K562 (cell line): ENCODE data around the gene NPAS3. TPM values are rescaled to one million over a fixed set of nuclear protein-coding genes. Genes with fewer than 3 reads are reported as not detected.

Experiments
- ATAC-seq: fragments of 200-7000 bp; cut with Tn5 transposase; 3 replicates; pipeline ENCODE4 v1.9.1; 2020; ENCODE audit warnings: moderate library complexity
- BruUV-seq: library from RNA; stranded (reverse); fragments of 400-500 nt; replicated peaks from 2 replicates; lab custom pipeline; 2021; lab: Mats Ljungman, UMichigan
- CTCF ChIA-PET: fragments of 300-600 bp; formaldehyde crosslinking; extraction: SDS; loops from one replicate; lab custom pipeline; 2021; ENCODE audit warnings: low intra/inter-chr PET ratio; lab: Yijun Ruan, JAX
- POLR2A ChIA-PET: fragments of 300-600, 350-650 bp; sonication (Branson Sonifier 250); formaldehyde crosslinking; extraction: SDS; loops from one replicate; lab custom pipeline; 2021; ENCODE audit warnings: antibody characterized with exemption, inconsistent platforms; lab: Yijun Ruan, JAX
- DNase-seq, 4 experiments: peaks; one replicate each; pipeline versions ENCODE4 v3.0.0 to v3.0.0-alpha.2; 2011 to 2018; ENCODE audit warnings: low spot score in 3 of 4, mixed read lengths in 3 of 4; ENCODE audit errors: extremely low read depth in 1 of 4
- FAIRE-seq: peaks from 2 replicates; lab custom pipeline; 2011; peaks lifted over from hg19 to GRCh38; lab: Jason Lieb, UNC
- H2AFZ ChIP-seq: 2 replicates; pipeline ENCODE4 v1.6.0; 2011; ENCODE audit warnings: low read depth, low read length, control low read depth, inconsistent platforms
- H3K27ac ChIP-seq: fragments of 200-600 bp; 3 replicates; pipeline ENCODE4 v1.8.0; 2011; ENCODE audit warnings: low read depth, mild to moderate bottlenecking, control low read depth, inconsistent platforms, low read length, moderate library complexity, mixed read lengths; ENCODE audit errors: extremely low read depth
- H3K27me3 ChIP-seq, 2 experiments: fragments of 300-600 bp in 1 of 2; 2 replicates in 1 of 2; 3 replicates in 1 of 2; pipeline versions ENCODE4 v1.6.0 to v1.8.0; 2011; ENCODE audit warnings: inconsistent platforms in 2 of 2, low read length in 2 of 2, mild to moderate bottlenecking in 1 of 2, mixed read lengths in 1 of 2, moderate library complexity in 1 of 2; ENCODE audit not compliant: control insufficient read depth in 2 of 2, insufficient read depth in 2 of 2
- H3K36me3 ChIP-seq: fragments of 300-600 bp; 3 replicates; pipeline ENCODE4 v1.8.0; 2011; ENCODE audit warnings: mild to moderate bottlenecking, low read length, inconsistent platforms; ENCODE audit not compliant: control insufficient read depth, insufficient read depth
- H3K4me1 ChIP-seq, 2 experiments: fragments of 200-600 bp in 1 of 2; replicated peaks in 1 of 2; 2 replicates in 1 of 2; 3 replicates in 1 of 2; pipeline versions ENCODE4 v1.5.1 to v1.8.0; 2011; ENCODE audit warnings: inconsistent platforms in 2 of 2, low read length in 2 of 2, mild to moderate bottlenecking in 1 of 2, mixed read lengths in 1 of 2, moderate library complexity in 1 of 2; ENCODE audit not compliant: control insufficient read depth in 2 of 2, insufficient read depth in 2 of 2
- H3K4me2 ChIP-seq: 2 replicates; pipeline ENCODE4 v1.6.1; 2011; ENCODE audit warnings: low read length, control low read depth, inconsistent platforms, mixed read lengths; ENCODE audit not compliant: insufficient read depth
- H3K4me3 ChIP-seq: fragments of 200-600 bp; sonication (generic), shearing (Covaris generic); 2 replicates; pipeline ENCODE4 v1.5.1; 2016; ENCODE audit warnings: control low read depth, inconsistent platforms
- H3K79me2 ChIP-seq: fragments of 200-600 bp; 3 replicates; pipeline ENCODE4 v1.8.0; 2011; ENCODE audit warnings: low read length, inconsistent platforms; ENCODE audit not compliant: control insufficient read depth, insufficient read depth
- H3K9ac ChIP-seq, 2 experiments: 2 replicates each; pipeline versions ENCODE4 v1.6.0 to v1.6.1; 2011; ENCODE audit warnings: low read depth in 2 of 2, low read length in 2 of 2, control low read depth in 1 of 2, inconsistent platforms in 1 of 2, mild to moderate bottlenecking in 1 of 2, mixed read lengths in 1 of 2; ENCODE audit not compliant: insufficient read depth in 1 of 2
- H3K9me1 ChIP-seq: one replicate; pipeline ENCODE4 v1.6.0; 2011; ENCODE audit warnings: inconsistent platforms, mild to moderate bottlenecking, low read length, moderate library complexity; ENCODE audit not compliant: control insufficient read depth, insufficient read depth
- H3K9me3 ChIP-seq: replicated peaks from 2 replicates; pipeline ENCODE4 v1.5.1; 2011; ENCODE audit warnings: low read depth, low read length, inconsistent platforms; ENCODE audit not compliant: control insufficient read depth, insufficient read depth
- H4K20me1 ChIP-seq: replicated peaks from 2 replicates; pipeline ENCODE4 v1.6.1; 2011; ENCODE audit warnings: low read length, inconsistent platforms, mixed read lengths; ENCODE audit not compliant: control insufficient read depth, insufficient read depth
- SMAD2 ChIP-seq: fragments of 150-350 bp; IDR thresholded peaks from 2 replicates; pipeline ENCODE4 v1.6.1; 2014; ENCODE audit warnings: low read depth, mild to moderate bottlenecking, low read length
- SNIP1 ChIP-seq: fragments of 450-650 bp; IDR thresholded peaks from 2 replicates; pipeline ENCODE4 v1.7.1; 2017; ENCODE audit warnings: low read depth, mild to moderate bottlenecking
- TRIM25 ChIP-seq: fragments of 450-650 bp; IDR thresholded peaks from 2 replicates; pipeline ENCODE4 v1.7.0; 2016; ENCODE audit warnings: borderline replicate concordance
- USF1 ChIP-seq: sonication (generic); formaldehyde crosslinking; IDR thresholded peaks from 2 replicates; pipeline ENCODE4 v1.9.0; 2022; ENCODE audit warnings: mild to moderate bottlenecking, missing genetic modification reagents
- ZKSCAN1 ChIP-seq: fragments of 150-350 bp; IDR thresholded peaks from 2 replicates; pipeline ENCODE4 v1.6.1; 2016; ENCODE audit warnings: low read depth, low read length
- ZNF76 ChIP-seq: fragments of 250-450 bp; sonication (Bioruptor Pico); IDR thresholded peaks from 2 replicates; pipeline ENCODE4 v1.4.0; 2020; ENCODE audit warnings: mild to moderate bottlenecking, moderate library complexity, borderline replicate concordance
- WGBS: fragments of 100-300 bp; shearing (Covaris generic); methylation state at CpG from one replicate; pipeline ENCODE4 v1.1.6; 2016; ENCODE audit warnings: low coverage, mixed read lengths; ENCODE audit not compliant: insufficient coverage; ENCODE audit errors: missing lambda C conversion rate; 5-methylcytosine and 5-hydroxymethylcytosine counted together
- in situ Hi-C: fragments of 300-500 bp; cut with MboI; formaldehyde crosslinking; loops from 4 replicates; pipeline ENCODE4 v1.15.0; 2018; ENCODE audit warnings: inconsistent platforms, mixed read lengths
- intact Hi-C: fragments of 100-400 bp; cut with micrococcal nuclease; formaldehyde crosslinking; loops from 2 replicates; pipeline ENCODE4 v1.14.2; 2022
- polyA plus RNA-seq, 8 experiments: library from polyadenylated mRNA; depleted of rRNA in 4 of 8; stranded (reverse) in 5 of 8; unstranded in 3 of 8; fragments of >200 nt; fragmentation: Nextera tagmentation in 2 of 8; fragmentation: Illumina TruSeq in 1 of 8; extraction: Ambion mirVana in 2 of 8; extraction: Trizol in 1 of 8; gene quantifications; 2 replicates each; pipeline versions ENCODE4 v1.2.1 to v1.2.3, GENCODE V29; 2011 to 2014; ENCODE audit warnings: inconsistent platforms in 1 of 8, missing spikeins in 1 of 8
- total RNA-seq, 7 experiments: library from RNA; depleted of rRNA in 6 of 7; stranded (reverse); fragments of >200 nt in 6 of 7; fragmentation: Illumina TruSeq in 2 of 7; extraction: Trizol in 2 of 7; gene quantifications; 2 replicates each; pipeline versions ENCODE4 v1.2.1 to v1.2.3, GENCODE V29; 2011 to 2021; ENCODE audit warnings: low replicate concordance in 1 of 7
- TF ChIP-seq, protein P1 (sequence below): sonication (generic); formaldehyde crosslinking; IDR thresholded peaks from 2 replicates; pipeline ENCODE4 v1.8.1; 2023; ENCODE audit warnings: mild to moderate bottlenecking, missing genetic modification reagents, moderate library complexity
- TF ChIP-seq, protein P2 (sequence below), 2 experiments: fragments of 450-650 bp in 1 of 2; sonication (generic) in 1 of 2; formaldehyde crosslinking in 1 of 2; IDR thresholded peaks; 2 replicates each; pipeline versions ENCODE4 v1.7.1 to v1.9.0; 2016 to 2022; ENCODE audit warnings: inconsistent platforms in 1 of 2, mild to moderate bottlenecking in 1 of 2, missing genetic modification reagents in 1 of 2

NPAS3 gene
- total and polyA plus RNA-seq, 9 of the 15 experiments (the other 6 are each of a cell fraction or from before 2014, with no cell fraction given): 0.04 TPM; not detected in 8

DNA sequence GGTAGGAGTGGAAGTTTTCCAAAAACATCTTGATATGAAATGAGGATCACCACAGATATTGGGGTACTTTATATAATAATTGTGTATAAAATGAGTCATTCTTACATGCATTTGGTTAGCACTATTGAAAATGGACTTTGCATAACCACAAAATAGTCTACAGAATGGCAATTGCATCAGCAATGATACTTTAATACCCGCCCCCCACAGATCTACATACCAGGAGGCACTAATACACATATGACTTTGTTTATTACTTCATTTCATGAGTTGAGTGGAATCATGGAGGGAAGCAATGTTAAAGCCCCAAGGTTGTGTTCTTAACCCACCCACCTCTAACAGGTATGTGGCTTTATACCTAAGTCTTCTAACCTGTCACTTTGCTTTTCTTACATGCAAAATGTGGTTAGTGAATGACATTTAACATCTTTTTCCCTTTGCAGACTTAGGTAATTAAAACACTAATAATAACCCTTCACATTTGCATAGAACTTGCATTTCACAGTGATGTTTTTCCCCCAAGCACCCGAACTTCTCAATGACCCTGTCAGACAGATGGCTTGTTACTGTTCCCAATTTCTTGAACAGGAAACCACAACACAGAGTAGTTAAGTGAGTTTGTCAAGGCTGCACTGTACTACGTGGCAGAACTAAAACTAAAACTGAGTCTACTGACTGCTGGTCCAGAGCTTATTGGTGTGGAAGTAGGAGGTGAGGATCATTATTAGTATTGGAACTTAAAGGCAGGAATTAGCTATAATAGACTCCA, 101.9 kb downstream of the NPAS3 start:
- Histone ChIP-seq H3K27me3 (no peaks in the 10 kb centered on the region), H3K9me3 (no peaks in the 10 kb centered on the region), H3K4me3 (no peak overlapping the region), H3K4me1 (no peaks in the 10 kb centered on the region), H3K4me2 (no peak overlapping the region), H3K9me1 (no peaks in the 10 kb centered on the region), H4K20me1 (no peaks in the 10 kb centered on the region), H3K9ac (no peak overlapping the region), H3K27ac (no peak overlapping the region), H3K36me3 (no peaks in the 10 kb centered on the region), H2AFZ (no peak overlapping the region), H3K79me2 (no peaks in the 10 kb centered on the region)
- POLR2A ChIA-PET: no interaction called here
- intact Hi-C loops: no loop called here
- FAIRE-seq: no peak
- no peak for DNase-seq
- BruUV-seq: no TSS peak
- CTCF ChIA-PET: no interaction called here
- 0% methylated on average over 3 of the region's 3 CpGs for WGBS
- in situ Hi-C loops: no loop called here
- no peak for ATAC-seq
- TF ChIP-seq ZNF76 (no peak), USF1 (CRISPR knock-in tag) (no peak), TRIM25 (no peak), ZKSCAN1 (no peak), SMAD2 (no peak), SNIP1 (no peak)
- TF ChIP-seq, protein P1, sequence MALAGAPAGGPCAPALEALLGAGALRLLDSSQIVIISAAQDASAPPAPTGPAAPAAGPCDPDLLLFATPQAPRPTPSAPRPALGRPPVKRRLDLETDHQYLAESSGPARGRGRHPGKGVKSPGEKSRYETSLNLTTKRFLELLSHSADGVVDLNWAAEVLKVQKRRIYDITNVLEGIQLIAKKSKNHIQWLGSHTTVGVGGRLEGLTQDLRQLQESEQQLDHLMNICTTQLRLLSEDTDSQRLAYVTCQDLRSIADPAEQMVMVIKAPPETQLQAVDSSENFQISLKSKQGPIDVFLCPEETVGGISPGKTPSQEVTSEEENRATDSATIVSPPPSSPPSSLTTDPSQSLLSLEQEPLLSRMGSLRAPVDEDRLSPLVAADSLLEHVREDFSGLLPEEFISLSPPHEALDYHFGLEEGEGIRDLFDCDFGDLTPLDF (CRISPR knock-in tag): no peak
- TF ChIP-seq, protein P2, sequence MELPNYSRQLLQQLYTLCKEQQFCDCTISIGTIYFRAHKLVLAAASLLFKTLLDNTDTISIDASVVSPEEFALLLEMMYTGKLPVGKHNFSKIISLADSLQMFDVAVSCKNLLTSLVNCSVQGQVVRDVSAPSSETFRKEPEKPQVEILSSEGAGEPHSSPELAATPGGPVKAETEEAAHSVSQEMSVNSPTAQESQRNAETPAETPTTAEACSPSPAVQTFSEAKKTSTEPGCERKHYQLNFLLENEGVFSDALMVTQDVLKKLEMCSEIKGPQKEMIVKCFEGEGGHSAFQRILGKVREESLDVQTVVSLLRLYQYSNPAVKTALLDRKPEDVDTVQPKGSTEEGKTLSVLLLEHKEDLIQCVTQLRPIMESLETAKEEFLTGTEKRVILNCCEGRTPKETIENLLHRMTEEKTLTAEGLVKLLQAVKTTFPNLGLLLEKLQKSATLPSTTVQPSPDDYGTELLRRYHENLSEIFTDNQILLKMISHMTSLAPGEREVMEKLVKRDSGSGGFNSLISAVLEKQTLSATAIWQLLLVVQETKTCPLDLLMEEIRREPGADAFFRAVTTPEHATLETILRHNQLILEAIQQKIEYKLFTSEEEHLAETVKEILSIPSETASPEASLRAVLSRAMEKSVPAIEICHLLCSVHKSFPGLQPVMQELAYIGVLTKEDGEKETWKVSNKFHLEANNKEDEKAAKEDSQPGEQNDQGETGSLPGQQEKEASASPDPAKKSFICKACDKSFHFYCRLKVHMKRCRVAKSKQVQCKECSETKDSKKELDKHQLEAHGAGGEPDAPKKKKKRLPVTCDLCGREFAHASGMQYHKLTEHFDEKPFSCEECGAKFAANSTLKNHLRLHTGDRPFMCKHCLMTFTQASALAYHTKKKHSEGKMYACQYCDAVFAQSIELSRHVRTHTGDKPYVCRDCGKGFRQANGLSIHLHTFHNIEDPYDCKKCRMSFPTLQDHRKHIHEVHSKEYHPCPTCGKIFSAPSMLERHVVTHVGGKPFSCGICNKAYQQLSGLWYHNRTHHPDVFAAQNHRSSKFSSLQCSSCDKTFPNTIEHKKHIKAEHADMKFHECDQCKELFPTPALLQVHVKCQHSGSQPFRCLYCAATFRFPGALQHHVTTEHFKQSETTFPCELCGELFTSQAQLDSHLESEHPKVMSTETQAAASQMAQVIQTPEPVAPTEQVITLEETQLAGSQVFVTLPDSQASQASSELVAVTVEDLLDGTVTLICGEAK (IDR thresholded peaks at IDR 0.05): no peak
- TF ChIP-seq, protein P2 (CRISPR knock-in tag; IDR thresholded peaks at IDR 0.05): no peak
